Stimulated activated CD8-positive, alpha-beta memory T cell treated with anti-CD3 and anti-CD28 coated beads, Interleukin-4, amount 100 ng/mL, for 1 hour (primary cell): ENCODE measurements around the gene WNT8A.

Experiments used
- DNase-seq, 2 donors: peaks; one replicate each; pipeline ENCODE4 v3.0.0-alpha.2; 2020; ENCODE audit warnings: low read depth in 2 of 2, low spot score in 1 of 2

Gene WNT8A

DNA sequence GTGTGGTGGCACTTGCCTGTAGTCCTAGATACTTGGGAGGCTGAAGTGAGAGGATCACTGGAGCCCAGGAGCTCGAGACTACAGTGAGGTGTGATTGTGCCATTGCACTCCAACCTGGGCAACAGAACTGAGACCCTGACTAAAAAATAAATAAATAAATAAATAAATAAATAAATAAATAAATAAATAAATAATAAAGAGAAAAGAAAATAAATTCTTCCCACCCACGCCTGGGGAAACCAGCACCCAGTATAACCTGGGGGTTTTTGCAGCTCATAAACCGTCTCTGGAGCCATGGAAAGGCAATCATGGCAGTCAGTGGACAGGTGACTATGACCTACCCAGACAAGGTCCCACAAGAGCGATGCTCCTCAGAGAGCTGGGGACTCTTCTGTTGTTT is 7.9 kb downstream of the WNT8A start:
- no peak for DNase-seq

DNA sequence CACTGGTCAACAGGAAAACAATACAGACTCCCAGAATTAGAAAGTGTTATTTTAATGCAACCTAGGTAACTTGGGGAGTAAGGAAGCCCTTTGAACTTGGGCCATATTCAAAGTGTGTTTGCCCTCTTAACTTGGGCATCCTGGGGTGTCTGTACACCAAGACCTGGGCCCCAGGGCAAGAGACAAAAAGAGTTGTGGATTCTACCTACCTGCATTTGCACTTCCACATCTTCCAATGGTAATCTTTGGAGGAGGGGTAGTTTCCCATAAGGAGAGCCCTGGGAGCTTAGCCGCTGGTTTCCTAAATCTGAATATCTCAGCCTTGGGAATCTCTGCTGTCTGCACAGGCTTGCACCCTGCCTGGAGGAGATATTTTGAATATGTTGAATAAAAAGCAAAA is 8.5 kb downstream of the WNT8A start:
- no peak for DNase-seq

DNA sequence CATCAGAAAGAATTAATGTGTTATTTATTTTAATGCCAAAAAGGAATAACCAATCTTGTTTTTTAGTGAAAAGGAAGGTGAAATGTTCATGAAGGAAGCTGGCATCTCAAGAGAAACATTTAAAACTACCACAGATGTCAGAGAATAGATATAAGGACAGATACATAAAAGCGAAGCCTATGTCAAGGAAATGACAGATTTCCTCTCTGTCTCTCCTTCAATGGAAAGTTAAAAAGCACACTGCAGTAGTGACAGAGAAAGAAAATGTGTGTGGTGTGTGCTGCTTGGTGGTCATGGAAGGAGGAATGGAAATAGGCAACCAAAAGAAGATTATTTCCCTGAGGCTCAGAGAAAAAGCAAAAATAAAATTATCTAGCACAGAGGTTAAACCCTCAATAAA is 9.2 kb downstream of the WNT8A start:
- DNase-seq = no peak

DNA sequence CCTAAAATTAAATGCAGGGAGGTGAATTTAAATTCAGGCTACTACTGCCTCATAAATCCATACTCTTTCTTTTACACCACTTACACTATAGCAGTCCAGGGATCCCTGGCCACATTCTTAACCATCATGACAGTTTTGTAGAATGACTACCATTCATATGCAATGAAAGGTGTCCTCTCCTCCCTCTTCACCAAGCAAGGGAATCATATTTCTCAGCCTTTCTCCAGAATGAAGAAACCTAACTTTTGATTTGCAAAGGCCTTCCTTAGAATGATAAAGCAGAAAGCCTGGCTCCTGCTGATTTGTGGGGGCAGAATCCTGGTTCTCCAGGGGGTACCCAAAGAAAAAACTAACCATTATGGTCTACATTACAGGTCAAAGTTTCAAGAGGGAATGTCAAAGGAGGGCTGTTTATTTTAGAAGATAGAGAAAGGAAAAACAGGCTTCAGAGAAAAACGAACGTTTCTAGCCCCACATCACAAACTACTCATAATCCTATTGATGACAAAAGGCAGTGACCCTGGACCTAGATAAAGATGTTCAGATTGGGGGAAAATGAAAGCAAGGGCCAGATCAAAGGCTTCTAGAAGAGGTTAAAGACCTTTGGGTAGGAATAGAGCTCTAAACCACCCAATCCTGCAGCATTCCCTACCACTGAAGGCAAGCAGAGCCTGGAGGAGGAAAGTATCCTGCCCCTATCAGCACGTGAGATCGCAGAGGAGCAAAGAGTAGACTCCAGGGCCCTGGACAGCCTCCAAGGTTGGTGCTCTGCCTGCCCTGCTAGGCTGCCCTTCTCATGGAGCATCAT is 11.5 kb downstream of the WNT8A start:
- no peak for DNase-seq

DNA sequence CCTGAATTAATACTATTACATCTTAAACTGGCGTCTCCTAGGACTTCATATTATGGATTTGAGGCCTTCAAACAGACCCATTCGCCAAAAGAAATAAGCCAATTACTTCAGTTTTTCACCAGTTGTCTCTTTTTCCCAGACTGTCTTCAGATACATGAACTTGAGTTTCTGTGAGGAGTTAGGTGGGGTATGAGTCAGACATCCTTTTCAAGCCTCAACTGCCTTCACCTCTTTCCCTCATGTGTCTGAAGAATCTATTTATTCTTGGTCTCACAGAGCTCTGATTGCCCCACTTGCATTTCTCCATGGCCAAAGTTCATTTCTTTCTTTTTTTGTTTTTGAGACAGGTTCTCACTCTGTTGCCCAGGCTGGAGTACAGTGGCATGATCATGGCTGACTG is 12.5 kb downstream of the WNT8A start:
- no peak for DNase-seq

DNA sequence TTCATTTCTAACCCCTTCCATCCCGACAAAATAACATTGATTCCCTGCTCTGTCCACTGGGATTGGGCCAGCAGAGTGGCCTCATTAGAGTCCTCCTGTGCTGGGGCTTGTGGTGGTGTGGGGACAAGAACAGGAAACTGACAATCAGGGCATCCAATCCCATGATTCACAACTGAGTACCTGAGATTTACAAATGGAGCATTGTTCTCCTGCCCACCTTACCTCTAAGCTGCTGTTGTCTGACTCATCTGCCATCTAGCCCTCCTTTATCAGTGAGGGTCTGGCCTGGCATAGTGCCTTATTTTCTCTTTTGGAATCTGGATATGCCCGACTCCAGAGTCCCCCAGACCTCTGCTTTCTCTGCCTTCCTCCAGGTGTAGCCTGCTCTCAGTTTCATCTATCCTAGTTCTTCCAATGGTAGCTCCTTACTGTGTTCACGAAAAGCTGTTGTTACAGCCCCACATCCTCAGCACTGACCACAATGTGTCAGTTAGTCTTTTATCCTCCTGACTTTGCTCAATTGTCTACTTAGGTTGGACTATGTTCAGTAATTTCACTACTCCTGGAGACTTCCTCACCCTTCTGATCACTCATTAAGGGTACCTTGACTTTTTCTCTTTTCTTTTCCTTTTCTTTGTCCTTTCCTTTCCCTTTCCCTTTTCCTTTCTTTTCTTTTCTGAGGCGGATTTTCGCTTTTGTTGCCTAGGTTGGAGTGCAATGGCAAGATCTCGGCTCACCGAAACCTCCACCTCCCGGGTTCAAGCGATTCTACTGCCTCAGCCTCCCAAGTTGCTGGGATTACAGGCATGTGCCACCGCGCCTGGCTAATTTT is 13.4 kb downstream of the WNT8A start:
- no peak for DNase-seq

DNA sequence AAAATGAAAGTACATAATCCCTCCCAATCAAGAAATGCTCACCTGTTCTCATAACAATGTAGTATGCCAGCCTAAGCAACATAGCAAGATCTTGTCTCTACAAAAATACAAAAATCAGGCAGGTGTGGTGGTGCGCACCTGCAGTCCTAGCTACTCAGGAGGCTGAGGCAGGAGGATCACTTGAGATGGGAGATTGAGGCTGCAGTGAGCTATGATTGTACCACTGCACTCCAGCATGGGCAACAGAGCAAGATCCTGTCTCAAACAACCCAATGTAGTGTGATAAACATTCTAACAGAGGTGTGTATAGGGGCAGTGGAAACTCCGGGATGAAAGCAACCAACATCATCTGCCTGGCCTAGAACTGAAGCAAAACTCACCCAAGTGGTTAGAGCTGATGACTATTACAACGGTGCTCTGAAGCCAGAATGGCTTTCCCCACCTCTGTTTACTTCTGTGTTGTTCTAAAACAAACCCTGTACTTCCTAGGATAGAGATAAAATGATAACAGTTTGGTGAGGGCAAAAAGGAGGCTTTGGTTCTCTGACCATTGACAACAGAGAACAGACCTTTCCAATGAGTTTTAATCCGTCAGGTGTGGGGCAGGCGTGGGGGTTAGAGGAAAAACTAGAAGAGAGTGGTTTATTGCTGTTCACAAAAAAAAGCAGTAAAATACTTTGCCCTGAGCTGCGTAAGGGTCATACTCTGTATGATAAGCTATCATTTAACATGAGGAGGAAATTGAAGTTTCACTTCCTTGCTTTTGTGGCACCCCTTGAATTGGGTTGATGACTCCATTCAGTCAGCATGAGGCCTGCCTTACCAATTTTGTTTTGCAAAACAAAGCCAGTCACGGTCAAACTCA is 18.9 kb downstream of the WNT8A start:
- DNase-seq = no peak

DNA sequence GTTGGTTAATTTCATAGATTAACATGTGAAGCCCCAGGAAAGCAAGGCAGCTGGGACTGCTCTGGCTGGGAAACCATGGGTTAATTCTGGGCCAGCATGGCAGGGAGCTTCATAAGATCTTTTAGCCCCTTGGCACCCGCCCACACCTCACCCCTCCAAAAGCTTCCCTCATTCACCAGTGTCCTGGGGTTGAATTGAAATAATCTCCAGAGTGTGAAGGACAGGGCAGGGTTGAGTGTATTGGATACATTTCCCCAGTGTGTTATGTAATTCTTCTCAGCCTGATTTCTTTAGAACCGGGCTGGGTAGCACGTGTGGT is 19.4 kb downstream of the WNT8A start:
- DNase-seq = no peak

DNA sequence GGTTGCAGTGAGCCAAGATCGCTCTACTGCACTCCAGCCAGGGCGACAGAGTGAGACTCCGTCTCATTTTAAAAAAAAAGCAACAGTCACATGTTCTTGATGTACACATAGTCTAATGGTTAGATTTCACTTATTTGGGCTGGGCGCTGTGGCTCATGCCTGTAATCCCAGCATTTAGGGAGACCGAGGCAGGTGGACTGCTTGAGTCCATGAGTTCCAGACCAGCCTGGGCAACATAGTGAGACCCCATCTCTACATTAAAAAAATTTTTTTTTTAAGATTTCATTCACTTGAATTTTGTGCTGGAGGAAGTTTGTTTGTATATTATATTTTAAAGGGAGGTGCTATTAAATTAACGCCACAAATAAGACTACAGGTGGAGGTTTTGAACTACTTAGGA is 21.9 kb downstream of the WNT8A start:
- no peak for DNase-seq

DNA sequence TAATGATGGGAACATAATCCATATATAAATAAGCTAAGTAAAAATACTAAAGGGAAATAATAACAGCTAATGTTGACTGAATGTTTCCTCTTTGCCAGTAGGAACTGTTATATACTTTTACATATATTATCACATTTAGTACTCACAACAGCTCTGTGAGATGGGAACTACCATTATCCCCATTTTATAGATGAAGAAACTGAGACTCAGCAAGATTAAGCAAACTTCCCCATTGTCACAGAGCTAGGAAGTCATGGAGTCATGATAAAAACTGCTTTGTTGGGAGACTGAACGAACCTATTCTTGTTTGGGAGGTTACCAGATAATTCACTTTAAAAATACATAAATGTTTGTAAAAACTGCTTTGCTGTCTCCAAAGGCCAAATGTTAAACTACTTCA is 23.4 kb downstream of the WNT8A start:
- no peak for DNase-seq

DNA sequence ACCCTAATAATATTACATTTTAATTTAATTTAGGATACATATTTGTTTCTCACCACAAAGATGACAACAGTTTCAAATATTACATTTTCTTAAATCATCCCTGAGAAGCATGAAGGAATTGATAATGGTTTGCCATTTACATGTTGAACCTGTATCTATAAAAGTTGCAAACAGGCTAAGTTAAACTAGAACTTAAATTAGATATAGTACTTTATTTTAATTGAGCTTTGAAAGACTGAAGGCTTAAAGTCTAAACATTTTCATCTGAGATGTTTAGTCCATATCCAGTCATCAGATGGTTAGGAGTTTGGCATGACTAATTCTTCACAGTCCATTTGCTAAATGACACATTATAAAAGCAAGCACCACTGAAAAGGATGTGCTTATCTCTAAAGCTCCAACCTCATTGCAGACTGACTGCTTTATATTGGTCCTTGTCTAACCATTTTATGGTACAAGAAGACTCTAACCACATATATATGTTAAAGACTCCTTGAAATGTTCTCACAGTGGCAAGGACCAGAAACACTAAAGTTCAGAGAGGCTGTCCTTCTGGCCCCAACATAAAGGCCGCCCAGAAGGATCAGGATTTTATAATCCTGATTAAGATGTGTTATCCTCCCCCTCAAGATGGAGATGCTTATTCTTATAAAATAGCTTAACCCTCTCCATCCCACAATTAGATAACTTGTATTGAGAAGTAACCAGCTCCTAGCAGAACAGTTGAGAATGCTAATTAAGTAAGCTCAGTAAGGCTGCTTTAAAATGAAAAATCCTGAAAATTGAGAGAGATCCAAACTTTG is 25.8 kb downstream of the WNT8A start:
- DNase-seq = no peak

DNA sequence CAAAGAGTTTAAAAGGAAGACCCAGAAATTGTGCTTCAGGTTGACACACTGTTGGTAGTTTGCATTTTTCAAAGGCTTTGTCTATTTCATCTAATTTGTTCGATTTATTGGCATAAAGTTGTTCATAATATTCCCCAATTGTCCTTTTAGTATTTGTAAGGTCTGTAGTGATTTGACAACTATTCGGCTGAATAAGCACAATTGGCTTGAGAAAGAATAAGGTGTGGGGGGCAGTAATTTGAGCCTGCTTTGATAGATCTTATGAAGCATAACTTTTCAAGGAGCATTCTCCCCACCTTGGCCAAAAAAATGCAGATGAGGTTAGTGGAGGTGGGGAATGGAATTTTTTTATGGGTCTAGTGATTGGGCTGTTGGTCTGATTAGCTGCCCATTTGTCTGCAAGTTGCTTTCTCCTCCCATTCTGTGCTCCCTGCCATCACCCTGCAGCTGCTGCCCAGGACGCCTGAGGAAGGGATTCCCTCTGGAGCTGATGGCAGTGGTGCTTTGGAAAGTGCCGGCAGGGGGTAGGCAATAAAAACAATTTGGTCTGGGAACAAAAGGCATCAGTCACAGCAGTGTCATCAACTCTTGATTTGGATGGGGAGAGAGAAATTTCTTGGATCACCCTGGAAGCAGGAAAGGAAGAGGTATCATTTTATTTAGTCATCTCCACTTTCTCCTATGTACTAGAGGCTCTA is 26.6 kb downstream of the WNT8A start:
- DNase-seq = no peak

DNA sequence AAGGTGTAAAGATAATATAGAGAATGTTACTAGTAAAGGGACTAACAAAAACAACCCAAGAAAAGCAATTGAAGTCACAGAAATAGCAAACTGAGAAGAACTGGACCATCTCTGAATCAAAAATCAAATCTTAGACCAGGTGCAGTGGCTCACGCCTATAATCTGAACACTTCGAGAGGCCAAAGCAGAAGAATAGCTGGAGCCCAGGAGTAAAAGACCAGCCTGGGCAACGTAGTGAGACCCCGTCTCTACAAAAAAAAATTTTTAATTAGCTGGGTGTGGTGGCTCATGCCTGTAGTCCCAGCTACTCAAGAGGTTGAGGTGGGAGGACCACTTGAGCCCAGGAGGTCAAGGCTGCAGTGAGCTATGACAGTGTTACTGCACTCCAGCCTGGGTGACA is 27.3 kb downstream of the WNT8A start:
- DNase-seq = no peak

DNA sequence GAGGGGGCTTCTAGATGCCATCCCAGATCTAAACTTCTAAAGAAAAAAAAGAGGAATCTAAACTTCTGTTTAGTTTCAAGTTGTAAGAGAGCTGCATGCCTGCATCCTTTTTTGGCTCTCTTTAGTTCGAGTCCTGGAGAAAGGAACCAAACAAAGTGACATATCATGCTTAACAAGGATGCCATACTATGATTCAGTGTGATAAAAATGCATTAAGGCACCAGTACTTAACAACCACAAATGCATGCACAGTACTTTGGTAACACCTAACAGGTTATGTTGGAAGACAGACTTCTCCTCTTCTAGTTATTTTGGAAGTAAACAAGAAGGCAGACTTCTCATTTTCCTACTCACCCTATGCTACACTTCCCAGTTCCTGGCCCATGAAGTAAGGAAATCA is 28.1 kb downstream of the WNT8A start:
- DNase-seq = no peak

DNA sequence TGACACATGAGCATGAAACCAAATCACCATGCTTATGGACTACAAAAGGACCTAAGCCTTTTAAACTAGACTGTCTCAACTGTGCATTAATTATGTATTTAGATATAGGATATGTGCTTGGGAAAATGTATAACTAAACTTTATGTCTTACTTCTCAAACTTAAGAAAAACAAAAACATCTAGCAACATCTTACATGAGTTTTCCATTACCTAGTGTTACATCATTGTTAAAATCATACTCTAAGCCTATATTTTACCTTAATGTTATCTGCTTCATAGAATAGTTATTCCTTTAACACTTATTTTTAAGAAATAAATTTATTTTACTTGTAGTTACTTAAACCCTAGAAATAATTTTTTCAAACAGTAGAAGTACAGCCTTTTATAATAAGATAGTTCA is 31.4 kb downstream of the WNT8A start:
- no peak for DNase-seq

DNA sequence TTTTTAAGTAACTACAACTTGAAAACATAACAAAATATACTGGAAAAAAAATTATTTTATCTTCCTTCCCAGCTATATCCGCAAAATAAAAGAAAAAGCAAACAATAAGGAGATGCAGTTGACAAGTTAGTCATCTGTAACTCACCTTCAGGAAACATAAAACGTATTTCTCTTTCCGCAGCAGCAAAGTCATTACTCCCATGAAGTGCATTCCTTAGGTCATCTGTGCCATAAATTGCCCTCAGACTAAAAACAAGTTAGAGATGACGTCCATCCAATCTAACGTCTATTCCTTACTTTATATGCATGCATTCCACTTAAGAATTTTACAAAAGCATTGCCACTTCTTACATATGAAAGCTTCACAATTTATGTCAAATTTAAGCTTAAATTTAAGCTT is 44.5 kb downstream of the WNT8A start:
- no peak for DNase-seq

DNA sequence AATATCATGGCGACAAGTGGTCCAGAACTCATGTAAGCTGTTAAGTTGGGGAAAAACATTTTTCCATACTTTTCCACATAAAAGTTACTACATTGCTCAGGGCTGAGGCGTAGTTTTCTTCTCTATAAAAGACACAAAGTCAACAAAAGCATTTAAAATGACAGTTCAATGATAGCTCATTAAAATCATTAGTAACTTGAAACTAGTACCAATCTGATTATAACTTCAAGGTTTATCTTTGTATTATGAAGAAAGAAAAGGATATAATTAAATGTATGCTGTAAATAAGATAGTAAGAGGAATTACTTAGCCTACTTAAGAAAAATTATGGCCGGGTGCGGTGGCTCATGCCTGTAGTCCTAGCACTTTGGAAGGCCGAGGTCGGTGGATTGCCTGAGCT is 45.5 kb downstream of the WNT8A start:
- DNase-seq = no peak

DNA sequence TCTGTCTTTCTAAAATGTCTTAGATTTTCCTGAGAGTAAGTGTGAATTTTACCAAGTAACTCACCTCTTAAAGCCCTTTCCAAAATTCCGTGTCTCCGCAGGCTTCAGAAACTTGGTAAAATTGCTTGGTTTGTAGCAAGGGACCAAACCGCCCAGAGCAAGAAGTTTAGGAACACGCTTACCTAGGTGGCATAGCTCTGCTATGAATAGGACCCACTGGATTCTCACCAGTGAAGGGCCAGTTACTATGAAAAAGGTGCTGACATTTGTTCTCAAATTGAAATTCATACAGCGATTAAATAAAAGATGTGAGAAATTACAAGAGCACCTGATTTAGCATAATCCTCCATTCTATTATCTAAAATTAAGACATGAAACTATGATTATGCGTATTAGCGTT is 48.7 kb downstream of the WNT8A start:
- no peak for DNase-seq

DNA sequence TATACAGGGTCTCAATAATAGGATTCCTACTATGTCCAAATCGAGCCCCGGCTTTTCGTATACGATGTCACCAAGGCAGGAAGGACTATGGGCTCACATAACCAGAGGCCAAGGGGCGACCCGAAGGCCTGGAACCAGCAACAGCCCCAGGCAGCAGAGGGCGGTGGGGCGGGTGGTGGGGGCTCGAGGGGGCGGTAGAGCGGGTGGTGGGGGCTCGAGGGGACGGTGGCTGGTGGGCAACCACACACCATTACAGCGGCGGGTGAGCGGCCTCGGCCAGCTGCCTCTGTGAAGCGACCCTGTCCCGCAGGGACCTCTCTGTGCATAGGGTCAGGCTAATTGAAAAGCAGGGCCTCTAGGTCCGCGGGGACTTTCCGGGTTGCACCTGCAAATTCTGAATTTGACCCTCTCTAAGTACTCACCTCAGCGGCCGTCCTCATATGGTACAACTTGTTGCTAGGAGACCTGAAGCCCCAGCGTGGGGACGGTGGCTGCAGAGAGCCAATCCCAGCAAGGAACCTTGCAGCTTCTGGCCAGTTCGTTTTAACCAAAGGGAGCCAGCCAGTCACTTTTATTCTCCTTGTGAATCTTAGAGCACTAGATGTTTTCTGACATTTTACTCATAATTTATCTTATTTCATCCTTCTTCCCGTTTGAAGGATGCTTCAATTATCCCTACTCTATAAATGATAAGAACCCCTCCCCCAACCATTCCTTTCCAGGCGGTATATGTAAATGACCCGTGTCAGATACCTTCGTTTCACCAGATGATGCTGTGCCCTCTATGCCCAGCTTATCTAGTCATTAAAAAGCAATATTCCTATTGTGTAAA is 55.3 kb downstream of the WNT8A start, which contains the start of gene NME5:
NME5 (minus strand) TSS at position 480 of the 832 bp plus-strand sequence. CDS start 648 bp downstream, outside the sequence.
- DNase-seq = no peak

DNA sequence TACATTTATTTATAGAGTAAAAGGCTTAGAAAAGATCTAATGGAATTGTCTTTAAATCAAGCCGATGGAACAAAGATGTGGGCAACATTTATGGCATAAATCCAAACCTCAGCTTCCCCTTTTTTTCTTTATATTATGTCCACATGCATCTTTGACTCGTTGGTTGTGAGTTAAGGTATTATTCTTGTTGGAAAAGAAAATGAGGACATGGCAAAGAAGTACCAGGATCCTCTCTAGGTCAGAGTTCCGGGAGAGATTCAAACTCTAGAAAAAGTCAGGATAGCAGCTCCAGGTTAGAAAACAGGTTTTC is 55.9 kb downstream of the WNT8A start:
- no peak for DNase-seq
